ENCODE measurements around the gene ACTG1.
A peak's percentile ranks its signal among the peaks of the same experiment; 100 is the strongest.

- TF ChIP-seq CTCF (conservative IDR thresholded peaks at IDR 0.05; ENCODE audit: low read depth, low read length): no peak
- TF ChIP-seq RFX5 (IDR thresholded peaks at IDR 0.05; ENCODE audit: low read depth, low read length): no peak
- TF ChIP-seq MXI1 (IDR thresholded peaks at IDR 0.05; ENCODE audit: borderline replicate concordance, low read depth, low read length): peak; percentile 82
- no peak for TF ChIP-seq POLR2A (IDR thresholded peaks at IDR 0.05; ENCODE audit: low read depth, low read length)
- peak; percentile 52; the same call in 1 of the 2 replicates for TF ChIP-seq MAZ (IDR thresholded peaks at IDR 0.05; ENCODE audit: borderline replicate concordance, low read depth, low read length)
- TF ChIP-seq SMC3 (IDR thresholded peaks at IDR 0.05; ENCODE audit: low read depth, low read length): no peak
- peak; percentile 7; the same call in 1 of the 2 replicates for TF ChIP-seq RAD21 (IDR thresholded peaks at IDR 0.05; ENCODE audit: low read length)
Measured at GRCh38 chr17:81553616-81554181, 41.1 kb upstream of the ACTG1 start.
